Endothelial cell (in vitro differentiated cells): ENCODE data around the gene LELP1. TPM values are rescaled to one million over a fixed set of nuclear protein-coding genes. Genes with fewer than 3 reads are reported as not detected.
"Not testable (repeated sequence)": the region's sequence is repeated elsewhere in the genome, so short reads cannot be mapped to it uniquely, and the experiment has no call there.

Source experiments
- DNase-seq: peaks from one replicate; pipeline ENCODE4 v3.0.0; 2021; ENCODE audit warnings: low spot score
- H3K27ac Mint-ChIP-seq: one replicate; pipeline ENCODE4 v1.8.0; 2021; ENCODE audit warnings: mixed read lengths, inconsistent platforms; ENCODE audit not compliant: unreplicated experiment
- H3K27me3 Mint-ChIP-seq: one replicate; pipeline ENCODE4 v1.8.0; 2021; ENCODE audit warnings: mild to moderate bottlenecking, moderate library complexity, mixed read lengths, inconsistent platforms; ENCODE audit not compliant: unreplicated experiment
- H3K36me3 Mint-ChIP-seq: one replicate; pipeline ENCODE4 v1.8.0; 2021; ENCODE audit warnings: mild to moderate bottlenecking, low read depth, mixed read lengths, inconsistent platforms; ENCODE audit not compliant: unreplicated experiment
- H3K4me1 Mint-ChIP-seq: one replicate; pipeline ENCODE4 v1.8.0; 2021; ENCODE audit warnings: mild to moderate bottlenecking, mixed read lengths, inconsistent platforms; ENCODE audit not compliant: unreplicated experiment
- H3K4me3 Mint-ChIP-seq: one replicate; pipeline ENCODE4 v1.8.0; 2021; ENCODE audit warnings: mild to moderate bottlenecking, mixed read lengths, inconsistent platforms; ENCODE audit not compliant: unreplicated experiment
- H3K9me3 Mint-ChIP-seq: one replicate; pipeline ENCODE4 v1.8.0; 2021; ENCODE audit warnings: mixed read lengths, inconsistent platforms; ENCODE audit not compliant: unreplicated experiment
- total RNA-seq: library from RNA; stranded (reverse); fragmentation: NEBNext Ultra II Directional; extraction: Animal tissue kit (Norgen Biotek cat#: 25700); gene quantifications from one replicate; pipeline ENCODE4 v1.2.1, GENCODE V29; 2021; ENCODE audit not compliant: unreplicated experiment
- TF ChIP-seq, protein P1 (sequence below): fragments of 200-600 bp; sonication (generic); IDR thresholded peaks from one replicate; pipeline ENCODE4 v1.5.0; 2021; ENCODE audit warnings: antibody characterized with exemption; ENCODE audit not compliant: unreplicated experiment

The LELP1 gene
- total RNA-seq, 1 donor from 2014 or later = not detected

DNA sequence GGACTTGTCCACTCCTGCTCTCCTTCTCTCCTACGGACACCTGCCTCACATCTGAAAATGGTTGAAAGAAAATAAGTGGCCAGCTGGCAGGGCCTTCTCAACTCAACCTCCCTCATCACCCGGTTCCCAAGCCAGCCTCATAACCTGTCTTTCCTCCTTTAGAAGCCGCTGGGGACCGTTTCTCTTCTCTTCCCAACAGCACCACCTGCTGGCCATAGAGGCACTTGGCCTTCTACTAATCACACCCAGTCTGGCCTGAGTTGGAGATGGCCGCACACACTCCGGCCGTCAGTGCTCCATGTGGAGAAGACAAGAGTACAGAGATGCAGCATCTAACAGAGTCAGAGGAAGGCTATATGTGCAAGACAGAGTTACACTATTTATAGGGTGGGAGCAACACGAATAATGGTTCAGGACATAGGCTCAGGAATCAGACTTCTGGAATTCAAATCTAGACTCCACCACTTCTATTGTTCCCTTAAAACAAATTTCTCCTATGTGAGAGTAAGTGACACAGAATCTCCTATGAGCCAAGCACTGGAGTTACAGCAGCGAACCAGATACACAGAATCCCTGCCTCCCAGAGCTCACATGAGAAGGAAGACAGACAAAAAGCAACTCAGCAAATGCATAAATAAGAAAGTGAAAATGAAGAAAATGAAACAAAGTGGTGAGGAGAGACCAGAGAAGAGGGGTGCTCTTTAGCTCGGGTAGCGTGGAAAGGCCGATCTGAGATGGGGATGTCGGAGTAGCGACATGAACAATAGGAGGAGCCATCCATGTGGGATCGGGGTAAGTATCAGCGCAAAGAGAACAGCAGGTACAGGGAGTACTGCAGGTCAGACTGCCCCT, 20.0 kb downstream of the LELP1 start:
- not testable (repeated sequence) for H3K36me3 Mint-ChIP-seq, H3K27me3 Mint-ChIP-seq, H3K4me3 Mint-ChIP-seq, H3K27ac Mint-ChIP-seq, H3K9me3 Mint-ChIP-seq
- peak; percentile 75 for DNase-seq
- peaks cover 19% of the 10 kb centered on the region for H3K4me1 Mint-ChIP-seq
- TF ChIP-seq, protein P1, sequence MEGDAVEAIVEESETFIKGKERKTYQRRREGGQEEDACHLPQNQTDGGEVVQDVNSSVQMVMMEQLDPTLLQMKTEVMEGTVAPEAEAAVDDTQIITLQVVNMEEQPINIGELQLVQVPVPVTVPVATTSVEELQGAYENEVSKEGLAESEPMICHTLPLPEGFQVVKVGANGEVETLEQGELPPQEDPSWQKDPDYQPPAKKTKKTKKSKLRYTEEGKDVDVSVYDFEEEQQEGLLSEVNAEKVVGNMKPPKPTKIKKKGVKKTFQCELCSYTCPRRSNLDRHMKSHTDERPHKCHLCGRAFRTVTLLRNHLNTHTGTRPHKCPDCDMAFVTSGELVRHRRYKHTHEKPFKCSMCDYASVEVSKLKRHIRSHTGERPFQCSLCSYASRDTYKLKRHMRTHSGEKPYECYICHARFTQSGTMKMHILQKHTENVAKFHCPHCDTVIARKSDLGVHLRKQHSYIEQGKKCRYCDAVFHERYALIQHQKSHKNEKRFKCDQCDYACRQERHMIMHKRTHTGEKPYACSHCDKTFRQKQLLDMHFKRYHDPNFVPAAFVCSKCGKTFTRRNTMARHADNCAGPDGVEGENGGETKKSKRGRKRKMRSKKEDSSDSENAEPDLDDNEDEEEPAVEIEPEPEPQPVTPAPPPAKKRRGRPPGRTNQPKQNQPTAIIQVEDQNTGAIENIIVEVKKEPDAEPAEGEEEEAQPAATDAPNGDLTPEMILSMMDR = peak; percentile 76

DNA sequence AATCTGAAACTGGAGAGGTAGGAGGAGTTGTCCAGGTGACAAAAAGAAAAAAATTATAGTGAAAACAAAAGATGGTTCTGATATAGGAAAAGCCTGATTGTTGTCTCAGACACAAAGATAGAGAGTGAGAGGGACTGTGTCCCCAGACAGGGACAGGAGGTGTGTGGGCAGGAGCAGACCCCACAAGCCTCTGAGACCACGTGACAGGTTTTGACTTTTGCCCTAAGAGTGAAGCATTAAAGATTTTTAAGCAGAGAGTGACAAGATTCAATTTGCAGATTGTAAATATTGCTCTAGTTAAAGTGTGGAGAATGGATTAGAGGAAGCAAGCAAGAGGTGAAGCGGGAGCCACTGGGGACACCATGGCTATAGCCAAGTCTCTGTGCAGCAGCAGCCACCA, 24.6 kb downstream of the LELP1 start:
- no peaks in the 10 kb centered on the region for H3K9me3 Mint-ChIP-seq
- H3K36me3 Mint-ChIP-seq = no peaks in the 10 kb centered on the region
- TF ChIP-seq, protein P1 = no peak
- H3K4me3 Mint-ChIP-seq = no peak overlapping the region
- no peak for DNase-seq
- no peaks in the 10 kb centered on the region for H3K4me1 Mint-ChIP-seq
- no peak overlapping the region for H3K27ac Mint-ChIP-seq
- peaks cover 7% of the 10 kb centered on the region for H3K27me3 Mint-ChIP-seq

DNA sequence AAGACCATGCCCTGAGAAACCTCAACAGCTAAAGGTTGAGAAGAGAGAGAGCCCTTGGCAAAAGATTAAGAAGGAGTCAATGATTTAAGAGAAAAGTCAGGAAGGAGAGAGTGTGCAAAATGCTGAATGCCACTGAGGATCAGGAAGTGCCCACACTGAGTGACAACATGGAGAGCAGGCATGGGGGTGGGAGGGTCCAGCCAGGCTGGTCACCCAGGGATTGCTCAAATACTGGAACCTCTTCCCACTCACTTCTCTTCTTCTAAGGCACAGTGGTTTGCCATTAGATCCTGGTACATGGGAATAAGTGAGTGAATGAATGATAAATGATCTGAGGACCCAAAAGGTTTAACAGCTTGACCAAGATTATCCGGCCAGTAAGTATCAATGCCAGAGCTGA, 25.3 kb downstream of the LELP1 start:
- Mint-ChIP-seq H3K36me3 (no peaks in the 10 kb centered on the region), H3K4me1 (no peaks in the 10 kb centered on the region)

DNA sequence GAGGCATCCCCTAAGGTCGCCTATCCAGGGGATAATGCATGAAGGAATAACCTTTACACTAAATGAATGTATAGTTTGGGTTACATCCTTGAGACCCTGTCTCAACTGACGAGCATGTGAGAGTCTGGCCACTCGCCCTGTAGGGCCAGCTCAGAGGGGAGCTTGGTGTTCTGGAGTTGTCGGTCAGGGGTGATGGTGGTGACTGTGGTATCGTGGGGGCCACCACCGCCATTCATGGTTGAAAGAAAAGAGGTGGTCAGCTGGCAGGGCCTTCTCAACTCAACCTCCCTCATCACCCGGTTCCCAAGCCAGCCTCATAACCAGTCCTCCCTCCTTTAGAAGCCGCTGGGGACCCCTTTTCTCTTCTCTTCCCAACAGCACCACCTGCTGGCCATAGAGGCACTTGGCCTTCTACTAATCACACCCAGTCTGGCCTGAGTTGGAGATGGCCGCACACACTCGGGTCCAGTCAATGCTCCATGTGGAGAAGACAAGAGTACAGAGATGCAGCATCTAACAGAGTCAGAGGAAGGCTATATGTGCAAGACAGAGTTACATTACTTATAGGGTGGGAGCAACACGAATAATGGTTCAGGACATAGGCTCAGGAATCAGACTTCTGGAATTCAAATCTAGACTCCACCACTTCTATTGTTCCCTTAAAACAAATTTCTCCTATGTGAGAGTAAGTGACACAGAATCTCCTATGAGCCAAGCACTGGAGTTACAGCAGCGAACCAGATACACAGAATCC, 26.0 kb downstream of the LELP1 start:
- not testable (repeated sequence) for H3K27me3 Mint-ChIP-seq, H3K4me3 Mint-ChIP-seq, H3K9me3 Mint-ChIP-seq, H3K36me3 Mint-ChIP-seq, H3K4me1 Mint-ChIP-seq, H3K27ac Mint-ChIP-seq
- TF ChIP-seq, protein P1 = peak; percentile 69
- peak; percentile 57 for DNase-seq

More for the DNA sequence above, 25.3 kb downstream of the LELP1 start:
- TF ChIP-seq, protein P1 = no peak
- no peak for DNase-seq
- no peak overlapping the region for H3K4me3 Mint-ChIP-seq
- no peaks in the 10 kb centered on the region for H3K9me3 Mint-ChIP-seq
- H3K27ac Mint-ChIP-seq = no peak overlapping the region
- H3K27me3 Mint-ChIP-seq = peaks cover 7% of the 10 kb centered on the region

DNA sequence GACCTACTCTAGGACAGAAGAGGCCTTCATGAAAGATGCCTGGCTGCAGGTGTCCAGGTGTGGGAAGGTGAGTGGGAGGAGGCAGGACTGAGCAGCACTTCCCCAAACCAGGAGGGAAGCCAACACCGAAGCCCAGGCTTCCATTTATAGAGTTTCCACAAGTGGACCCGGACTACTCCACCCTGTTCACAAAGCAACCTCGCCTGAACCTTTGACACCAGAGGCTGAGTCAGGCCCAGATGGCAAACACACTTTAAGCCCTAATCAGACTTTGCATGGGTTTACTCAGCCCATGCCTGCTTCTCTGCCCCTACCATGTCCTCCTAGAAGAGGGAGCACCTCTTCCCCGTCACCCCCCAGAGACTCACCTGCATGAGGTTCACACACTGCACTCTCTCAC, 28.1 kb downstream of the LELP1 start:
- TF ChIP-seq, protein P1 = no peak
- Mint-ChIP-seq H3K27me3 (peaks cover 7% of the 10 kb centered on the region), H3K9me3 (no peaks in the 10 kb centered on the region), H3K4me3 (no peak overlapping the region), H3K36me3 (no peaks in the 10 kb centered on the region), H3K27ac (no peak overlapping the region), H3K4me1 (no peaks in the 10 kb centered on the region)
- no peak for DNase-seq
